T-helper 1 cell (primary cell): Measurements from ENCODE around the gene CHCHD6.

Experiments
- DNase-seq, 5 donors: peaks; one replicate each; pipeline ENCODE4 v3.0.0-alpha.2; 2012 to 2020

Gene CHCHD6

DNA sequence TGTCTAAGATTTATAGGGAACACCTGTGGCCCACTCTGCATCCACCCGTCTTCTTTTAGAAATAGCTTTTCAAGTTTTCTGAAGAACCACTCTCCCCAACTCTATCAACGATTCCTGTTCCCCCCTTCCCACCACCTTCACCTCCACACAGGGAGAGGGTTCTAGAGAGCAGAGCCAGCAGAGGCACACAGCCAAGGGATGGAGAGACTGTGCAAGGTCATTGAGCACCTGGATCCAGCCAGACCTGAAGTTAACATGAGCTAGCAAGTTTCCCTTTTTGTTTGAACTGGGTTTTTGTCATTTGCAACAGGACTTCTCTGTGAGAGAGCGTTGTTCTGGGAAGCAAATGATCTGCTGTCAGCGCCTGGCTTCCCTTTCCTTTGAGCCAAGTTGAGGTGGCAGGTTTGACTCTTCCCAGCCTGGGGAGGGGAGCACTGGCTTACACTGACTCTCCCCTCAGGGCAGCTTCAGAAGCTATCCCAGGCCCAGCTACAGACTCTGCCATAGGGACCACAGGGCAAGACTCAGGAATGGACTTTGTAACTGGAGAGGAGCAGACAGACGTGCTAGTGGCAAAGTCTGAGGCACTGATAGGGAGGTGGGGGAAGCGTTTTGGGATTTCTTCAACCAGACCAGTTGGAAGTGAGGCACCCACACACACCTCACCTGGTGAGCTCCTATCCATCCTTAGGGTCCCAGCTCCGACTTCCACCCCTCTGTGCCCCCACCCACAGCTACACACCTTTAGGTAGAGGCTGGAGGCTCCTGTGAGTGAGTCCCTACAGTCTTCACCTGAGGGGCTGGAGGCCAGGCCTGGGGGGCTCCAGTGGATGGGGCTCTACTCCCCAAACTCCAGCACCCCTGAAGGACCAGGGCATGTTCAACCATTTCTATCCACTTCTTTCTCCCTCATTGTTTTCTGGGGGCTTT, 259.5 kb downstream of the CHCHD6 start:
- no peak for DNase-seq

DNA sequence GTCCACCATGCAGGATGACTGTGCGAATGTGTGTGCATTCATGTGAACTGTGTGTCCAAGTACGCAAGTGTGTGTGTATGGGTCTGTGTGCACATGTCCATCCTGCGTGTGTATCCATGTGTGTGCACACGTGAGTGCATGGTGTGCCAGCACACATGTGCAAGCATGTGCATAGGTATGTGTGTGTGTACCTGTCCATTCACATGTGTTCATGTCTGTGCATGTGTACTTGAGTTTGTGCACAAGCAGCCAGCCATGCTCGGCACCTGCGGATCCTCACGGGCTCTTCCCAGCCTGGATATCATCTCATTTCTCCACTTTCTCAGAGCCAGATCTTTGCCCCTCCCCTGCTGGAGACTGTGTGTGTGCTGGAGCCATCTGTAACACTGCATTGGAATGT, 260.2 kb downstream of the CHCHD6 start:
- no peak for DNase-seq

DNA sequence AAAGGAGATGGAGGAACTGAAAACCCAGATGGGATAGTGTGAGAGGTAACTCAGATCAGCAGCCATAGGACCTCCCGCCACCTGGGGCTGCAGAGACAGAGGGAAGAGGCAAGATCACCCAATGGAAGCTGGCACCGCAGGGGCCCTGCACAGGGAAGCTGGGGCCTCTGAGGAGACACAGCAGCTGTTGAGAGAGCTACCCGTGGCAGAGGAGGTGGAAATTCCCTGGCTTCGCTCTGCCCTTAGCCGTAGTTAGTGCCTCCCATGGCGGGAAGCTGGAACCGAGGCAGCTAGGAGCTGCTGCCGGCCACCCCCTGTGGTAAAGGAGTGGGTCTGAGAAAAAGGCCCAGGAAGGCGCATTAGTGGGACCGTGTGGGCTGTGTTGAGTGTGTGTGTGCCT, 260.9 kb downstream of the CHCHD6 start:
- no peak for DNase-seq

DNA sequence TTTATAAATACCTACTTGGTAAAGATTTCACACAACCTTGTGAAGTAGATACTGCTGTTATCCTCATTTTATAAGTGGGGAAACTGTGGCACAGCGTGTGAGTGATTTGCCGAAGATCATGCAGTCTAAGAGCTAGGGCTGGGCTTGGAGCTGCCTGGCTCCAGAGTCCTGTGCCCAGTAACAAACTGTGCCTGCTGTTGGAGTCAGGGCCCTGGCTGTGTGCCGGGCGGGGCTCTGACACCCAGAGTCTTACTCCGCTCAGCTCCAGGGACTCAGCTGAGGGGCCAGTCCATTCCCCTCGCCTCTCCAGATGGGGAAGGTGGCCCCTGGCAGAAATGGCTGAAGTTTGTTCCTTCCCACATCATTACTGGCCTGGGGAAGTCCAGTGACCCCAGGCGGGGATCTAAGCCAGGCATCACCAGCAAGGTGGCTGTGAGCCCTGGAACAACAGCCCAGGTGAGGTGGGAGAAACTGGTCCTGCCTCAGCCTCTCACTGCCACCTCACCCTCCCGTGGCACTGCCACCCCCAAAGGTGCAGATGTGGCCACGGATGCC, 261.6 kb downstream of the CHCHD6 start:
- no peak for DNase-seq

DNA sequence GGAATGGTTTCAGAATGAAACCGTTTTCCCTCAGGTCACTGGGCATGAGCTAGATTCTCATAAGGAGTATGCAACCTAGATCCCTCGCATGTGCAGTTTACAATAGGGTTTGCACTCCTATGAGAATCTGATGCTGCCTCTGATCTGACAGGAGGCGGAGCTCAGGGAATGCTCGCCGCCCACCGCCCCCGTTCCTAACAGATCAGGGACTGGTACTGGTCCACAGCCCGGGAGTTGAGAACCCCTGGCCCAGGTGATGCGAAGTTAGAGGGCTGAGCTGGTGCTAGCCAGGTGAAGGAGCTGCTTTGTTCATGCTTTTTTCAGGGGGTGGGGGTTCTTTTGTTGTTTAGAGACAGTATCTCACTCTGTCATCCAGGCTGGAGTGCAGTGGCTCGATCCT, 263.3 kb downstream of the CHCHD6 start:
- no peak for DNase-seq

DNA sequence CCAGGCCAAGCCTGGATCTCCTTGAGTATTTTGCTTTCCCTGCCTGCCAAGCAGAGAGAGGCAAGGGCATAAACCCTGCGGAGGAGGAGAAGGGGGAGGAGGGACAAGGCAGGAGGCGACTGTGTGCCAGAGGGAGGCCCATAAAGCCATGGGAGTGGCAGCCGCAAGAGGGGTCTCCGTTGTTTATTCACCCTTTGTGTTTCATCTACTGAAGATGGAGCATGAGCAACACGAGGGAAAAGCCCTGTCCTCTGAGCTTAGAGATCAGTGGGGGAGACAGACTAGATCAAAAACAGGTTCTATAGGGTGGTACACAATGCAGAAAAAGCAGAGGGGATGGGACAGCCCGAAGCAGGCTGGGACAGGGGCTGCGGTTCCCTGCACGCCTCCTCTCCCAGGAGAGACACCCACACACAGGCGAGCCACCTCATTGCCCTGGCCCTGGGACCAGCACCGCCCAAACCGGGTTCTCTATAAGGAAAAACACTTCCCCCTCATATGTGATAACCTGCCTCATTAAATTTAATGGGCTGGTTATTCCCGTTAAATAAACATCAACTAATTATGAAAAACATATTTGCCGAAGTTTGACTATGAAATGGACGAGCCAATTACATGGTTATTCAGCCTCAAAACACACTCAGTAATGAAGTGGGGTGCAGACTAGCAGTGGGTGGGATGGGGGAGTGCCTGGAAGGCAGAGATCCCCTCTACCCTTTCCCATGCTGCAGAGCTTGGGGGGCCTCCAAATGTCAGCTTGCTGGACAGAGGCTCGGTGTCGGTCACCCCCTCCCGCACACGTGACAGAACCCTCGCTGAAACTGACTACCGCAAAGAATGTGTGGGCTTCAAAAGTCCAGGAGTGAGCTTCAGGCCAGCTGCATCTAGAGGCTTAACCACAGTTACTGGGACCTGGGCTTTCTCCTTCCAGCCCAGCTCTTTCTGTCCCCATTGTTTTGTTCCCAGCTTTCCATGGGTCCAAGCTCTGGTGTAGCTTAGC, 264.7 kb downstream of the CHCHD6 start:
- DNase-seq, result no peak

DNA sequence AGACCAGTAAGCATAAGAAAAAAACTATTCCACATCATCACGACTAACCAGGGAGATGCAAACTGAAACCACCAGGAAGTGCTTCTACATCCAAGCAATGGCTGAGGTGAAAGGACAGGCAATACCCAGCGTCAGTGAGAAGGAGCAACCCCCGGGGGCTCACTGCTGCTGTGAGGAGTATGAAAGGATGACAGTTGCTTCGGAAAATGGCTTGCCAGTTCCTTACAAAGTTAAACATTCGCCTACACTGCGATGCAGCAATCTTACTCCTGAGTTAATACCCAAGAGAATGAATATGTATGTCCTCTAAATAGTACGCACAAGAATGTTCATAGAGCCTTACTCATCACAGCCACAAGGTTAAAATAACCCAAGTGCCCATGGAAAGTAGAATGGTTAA, 265.5 kb downstream of the CHCHD6 start:
- DNase-seq, result no peak

DNA sequence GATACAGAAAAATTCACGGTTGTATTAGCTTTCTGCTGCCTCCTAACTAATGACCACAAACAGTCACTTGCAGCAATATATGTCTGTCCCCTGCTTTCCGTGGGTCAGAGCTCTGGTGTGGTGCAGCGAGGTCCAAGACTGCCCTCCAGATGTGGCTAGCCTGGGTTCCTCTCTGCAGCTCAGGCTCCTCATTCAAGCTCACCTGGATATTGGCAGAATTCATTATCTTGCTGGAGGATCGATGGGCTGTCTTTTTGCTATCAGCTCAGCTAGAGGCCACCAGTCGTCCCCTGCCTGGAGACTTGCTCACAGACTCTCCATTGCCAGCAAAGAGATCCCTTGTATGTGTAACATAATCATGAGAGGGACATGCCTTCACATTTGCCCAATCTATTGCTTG, 266.1 kb downstream of the CHCHD6 start:
- no peak for DNase-seq

DNA sequence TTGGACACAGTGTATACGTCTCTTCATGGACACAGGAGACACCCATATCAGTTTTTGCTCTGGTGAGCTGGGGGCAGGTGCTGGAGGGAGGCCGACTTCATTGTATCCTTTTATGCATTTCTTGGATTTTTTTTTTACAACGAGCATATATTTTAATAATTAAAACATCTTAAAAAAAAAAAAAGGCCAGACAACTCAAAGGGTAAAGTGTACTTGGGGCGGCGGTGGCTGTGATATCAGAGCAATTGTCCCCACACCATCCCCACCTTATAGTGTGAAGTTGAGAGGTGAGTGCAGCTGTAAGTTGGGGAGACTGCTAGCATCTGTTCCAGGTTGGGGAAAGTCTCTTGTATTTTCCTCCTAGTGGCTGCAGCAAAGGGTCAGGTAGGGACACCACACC, 266.9 kb downstream of the CHCHD6 start:
- no peak for DNase-seq

DNA sequence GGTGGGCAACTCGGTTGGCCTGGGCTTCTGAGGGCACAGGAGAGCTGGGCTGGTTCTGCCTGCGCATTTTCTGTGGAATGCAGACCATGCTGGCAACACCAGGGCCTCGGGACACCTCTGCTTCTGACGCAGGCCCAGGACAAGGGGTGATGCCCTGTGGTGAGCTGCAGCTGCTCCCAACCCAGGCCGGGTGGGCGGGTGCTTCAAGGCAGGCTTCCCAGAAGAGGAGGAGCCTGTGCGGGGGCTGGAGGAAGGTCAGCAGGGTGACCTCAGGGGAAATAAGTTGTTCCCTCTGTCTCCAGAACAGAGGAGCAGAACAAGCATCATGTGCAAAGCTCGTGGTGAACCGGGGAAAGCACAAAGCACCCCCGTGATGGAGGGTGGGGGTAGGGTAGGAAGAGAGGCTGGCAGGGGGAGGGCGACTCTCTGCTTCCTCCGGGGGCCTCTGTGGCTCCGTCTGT, 267.9 kb downstream of the CHCHD6 start:
- no peak for DNase-seq

DNA sequence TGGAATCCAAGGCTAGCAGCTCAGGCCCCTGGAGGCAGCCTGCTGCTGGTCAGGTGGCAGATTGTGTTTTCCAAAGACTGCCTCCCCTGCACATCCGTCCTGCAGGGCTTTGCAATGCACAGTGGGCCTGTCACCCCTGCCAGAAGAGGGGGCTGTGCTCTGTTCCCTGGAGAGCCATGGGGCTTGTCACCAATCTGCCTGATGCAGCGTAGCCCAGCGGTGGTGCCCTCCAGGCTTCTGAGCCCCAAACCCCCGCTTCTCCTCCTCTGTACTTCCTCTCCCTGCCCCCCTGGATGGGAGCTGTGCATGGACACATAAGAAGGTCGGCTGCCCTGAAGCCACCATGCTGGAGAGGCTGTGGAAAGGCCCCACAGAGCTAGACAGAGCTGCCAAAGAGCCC, 268.8 kb downstream of the CHCHD6 start:
- DNase-seq, result no peak

DNA sequence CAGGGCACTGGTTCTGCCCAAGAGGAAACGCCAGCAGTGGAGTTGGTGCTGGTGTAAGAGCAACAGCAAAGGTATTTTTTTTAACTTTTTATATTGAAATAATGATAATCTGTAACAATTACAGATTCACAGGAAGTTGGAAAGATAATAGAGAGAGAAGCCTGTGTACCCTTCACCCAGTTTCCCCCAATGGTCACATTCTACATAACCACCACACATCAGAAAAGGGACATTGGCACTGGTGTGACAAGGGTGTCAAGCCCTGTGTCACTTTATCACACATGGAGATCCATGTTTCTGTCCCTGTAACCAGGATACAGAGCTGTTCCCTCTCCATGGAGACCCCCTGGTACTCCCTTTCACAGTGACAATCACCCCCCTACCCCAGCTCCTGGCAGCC, 269.8 kb downstream of the CHCHD6 start:
- DNase-seq, result no peak

DNA sequence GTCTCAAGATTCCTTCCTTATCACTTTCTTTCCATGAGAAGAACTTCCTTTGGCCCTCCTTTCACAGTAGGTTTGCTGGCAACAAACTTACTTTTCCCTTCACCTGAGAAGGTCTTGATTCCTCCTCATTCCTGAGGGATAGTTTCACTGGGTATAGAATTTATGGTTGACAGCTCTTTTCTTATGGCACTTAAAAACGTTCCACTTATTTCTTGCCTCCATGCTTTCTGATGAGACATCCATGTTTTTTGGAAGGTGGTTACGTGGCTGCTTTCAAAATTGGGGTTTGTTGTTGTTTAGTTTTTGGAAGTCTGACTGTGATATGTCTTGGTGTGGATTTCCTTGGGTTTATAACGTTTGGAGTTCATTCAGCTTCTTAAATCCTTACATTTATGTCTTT, 270.7 kb downstream of the CHCHD6 start:
- no peak for DNase-seq

DNA sequence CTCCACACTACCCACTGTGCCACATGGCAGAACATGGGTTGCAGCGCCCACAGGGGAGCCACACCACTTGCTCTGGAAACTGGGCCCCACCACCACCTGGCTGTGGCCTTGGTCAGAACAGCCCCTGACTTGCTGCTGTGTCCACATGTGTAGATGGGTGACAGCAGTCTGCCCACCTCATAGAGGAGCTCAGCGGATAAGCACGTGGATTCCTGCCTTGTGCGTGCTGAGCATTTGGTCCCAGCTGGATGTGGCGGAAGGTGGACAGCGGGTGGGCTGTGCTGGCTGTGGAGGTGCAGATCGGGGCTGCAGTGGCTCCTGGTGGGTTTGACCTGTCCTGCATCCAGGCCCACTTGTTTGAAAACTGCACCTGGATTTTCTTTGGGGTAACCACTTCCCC, 272.9 kb downstream of the CHCHD6 start:
- DNase-seq, result no peak

DNA sequence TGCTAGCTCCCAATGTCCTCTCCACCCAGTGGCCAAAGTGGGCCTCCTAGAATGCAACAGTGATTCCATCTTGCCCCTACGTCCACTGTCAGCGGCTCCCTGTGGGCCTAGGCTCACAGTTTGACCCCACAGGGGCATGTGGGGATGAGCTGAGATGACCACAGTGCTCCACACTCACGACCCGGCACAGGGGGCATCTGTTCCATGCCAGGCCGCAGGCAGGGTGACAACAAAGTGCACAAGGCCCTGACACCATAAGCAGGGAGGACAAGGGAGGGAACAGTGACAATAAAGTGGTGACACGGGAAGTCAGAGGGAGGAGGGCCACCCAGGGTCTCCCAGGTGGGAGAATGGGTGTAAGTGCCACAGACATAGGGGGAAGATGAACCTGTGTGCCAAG, 273.8 kb downstream of the CHCHD6 start:
- DNase-seq, result no peak

DNA sequence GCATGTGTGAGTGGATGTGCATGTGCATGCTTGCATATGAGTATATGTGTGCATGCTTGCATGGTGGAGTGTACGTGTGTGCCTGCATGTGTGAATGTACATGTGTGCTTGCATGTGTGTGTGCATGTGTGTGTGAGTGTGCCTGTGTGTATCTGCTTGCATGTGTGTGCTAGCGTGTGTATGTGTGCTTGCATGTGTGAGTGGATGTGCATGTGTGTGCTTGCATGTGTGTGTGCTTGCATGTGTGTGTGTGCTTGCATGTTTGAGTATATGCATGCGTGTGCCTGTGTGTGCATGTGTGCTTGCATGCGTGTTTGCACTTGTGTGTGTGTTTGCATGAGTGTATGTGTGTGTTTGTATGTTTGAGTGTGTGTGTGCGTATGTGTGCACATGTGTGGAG, 274.3 kb downstream of the CHCHD6 start:
- DNase-seq, result no peak

DNA sequence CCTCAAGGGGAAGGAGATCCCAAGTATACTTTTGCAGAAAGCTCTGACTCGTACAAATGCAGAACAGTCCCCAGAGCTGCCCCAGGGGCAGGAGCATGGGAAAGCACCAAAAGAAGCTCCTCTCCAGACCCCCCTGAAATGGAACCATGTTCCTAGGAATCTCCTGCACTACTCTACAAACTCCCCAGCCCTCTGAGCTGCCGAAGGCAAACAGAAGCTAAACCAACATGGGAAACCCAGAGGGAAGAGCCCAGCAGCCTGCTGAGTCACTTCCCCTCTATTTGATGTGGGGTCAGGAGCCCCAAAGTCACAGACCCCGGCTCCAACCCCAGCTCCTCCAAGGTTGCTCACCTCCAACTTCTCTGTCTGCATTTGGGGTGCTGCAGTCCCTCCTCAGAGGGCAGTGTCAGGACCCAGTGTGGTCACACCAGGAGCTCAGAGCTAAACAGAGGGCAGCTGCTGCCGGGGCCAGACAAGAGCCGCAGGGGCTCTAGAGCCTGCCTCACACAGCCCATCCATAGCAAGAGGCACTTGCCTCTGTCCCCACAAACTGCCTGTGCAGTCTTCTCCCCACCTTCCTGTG, 275.1 kb downstream of the CHCHD6 start:
- no peak for DNase-seq

DNA sequence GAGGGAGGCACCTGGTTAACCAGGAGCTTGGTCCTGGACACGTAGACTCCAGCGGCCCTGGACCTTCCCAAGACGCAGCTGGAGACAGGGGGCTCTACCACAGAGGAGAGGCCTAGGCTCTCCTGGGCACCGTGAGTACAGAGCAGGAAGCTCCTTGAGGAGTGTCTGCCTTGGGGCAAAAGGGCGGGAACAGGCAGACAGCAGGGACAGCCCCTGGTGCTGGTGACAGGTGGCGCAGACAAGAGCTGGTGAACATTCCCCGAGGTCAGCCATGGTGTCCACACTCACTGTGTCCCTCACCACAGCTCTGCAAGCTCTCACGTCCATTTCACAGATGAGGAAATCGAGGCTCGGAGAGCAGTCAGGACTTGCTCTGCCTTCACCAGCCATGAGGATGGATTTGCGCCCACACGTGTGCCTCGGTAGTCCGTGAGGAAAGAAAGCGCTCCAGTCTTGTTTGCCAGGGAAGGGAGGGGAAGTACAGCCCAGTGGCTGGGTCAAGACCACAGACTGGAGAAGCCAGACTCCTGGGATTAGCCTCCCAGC, 276.3 kb downstream of the CHCHD6 start:
- DNase-seq, result no peak

DNA sequence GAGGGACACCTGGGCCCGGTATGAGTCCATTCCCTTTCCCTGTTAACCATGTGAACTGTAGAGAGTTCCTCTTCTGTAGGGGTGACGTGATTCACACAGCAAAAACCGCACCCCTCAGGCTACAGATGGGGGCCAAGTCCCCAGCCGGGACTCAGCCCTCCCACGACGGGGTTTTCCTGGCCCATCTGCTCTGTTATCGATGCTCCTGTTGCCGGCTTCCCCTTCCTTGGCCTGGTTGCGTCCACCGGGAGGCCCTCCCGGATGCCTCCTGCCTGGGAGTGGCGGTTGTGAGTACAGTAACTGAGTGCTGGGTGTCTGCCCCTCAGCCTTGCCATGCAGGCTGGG, 278.1 kb downstream of the CHCHD6 start:
- peak in 4 of 5 donors; percentile 48 to 55 (median 55) for DNase-seq

DNA sequence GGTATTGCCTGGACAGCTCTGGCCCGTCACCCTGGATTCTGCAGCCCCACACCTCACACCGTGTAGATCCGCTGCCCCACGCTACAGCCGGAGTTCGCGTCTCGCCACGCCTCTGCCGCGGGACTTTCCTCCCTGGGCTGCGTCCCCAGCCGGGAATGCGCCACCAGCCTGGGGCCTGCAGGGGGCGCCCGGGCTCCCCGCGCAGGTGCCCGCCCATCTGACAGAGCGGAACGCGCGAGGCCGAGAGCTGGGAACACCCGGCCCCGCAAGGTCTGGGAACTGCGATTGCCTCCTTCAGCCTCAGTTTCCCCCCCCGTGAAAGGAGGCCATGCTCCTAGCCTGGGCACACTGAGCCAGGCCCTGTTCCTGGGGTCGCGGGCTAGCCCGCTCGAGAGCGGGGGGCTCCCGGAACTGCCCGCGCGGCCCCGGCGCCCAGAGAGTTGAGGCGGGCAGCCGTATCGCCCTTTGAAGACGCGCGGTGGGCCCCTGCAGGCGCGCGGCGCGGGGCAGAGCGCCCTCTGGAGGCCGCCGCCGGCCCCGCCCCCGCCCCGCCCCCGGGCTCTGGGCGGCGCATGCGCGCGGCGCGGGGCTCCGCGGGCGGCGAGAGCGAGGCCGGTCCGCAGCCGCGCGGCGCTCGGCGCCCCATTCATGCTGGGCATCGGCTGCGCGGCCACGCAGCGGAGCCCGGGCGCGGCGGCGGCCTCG, 278.6 kb downstream of the CHCHD6 start, which contains the start of gene PLXNA1:
PLXNA1 (plus strand) TSS at position 645 of the 705 bp plus-strand sequence. CDS start 5,479 bp downstream, outside the sequence.
- DNase-seq, result peak; percentile 82 to 91 (median 86)

DNA sequence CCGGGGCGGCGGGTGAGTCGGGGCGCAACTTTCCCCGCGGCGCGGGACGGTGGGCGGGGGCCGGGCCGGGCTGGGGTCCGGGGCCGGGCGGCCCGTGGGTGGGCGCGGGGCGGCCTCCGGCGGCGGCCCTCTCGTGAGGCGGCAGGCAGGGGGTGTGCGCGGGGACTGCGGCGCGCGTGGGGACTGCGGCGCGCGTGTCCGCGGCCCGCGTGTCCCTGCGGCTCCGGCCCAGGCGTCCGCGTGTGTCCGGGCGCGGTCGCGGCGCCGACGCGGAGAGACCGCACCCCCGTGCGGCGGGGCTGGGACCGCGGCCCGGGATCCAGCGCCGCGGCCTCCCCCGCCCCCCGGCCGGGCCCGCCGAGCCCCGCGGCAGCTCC, 279.2 kb downstream of the CHCHD6 start:
- DNase-seq, result peak in 1 of 5 donors; percentile 21
